WTC11 (cell line): ENCODE data around the gene PDGFRB. TPM values are rescaled to one million over a fixed set of nuclear protein-coding genes. Genes with fewer than 3 reads are reported as not detected.

Experiments used
- ATAC-seq: fragments of 200-7000 bp; cut with Tn5 transposase; 2 replicates; pipeline ENCODE4 v1.10.0; 2021; ENCODE audit warnings: mild to moderate bottlenecking, moderate library complexity
- CTCF ChIA-PET: fragments of 300-600 bp; sonication (Branson Sonifier 250); formaldehyde crosslinking; loops from one replicate; lab custom pipeline; 2021; ENCODE audit warnings: antibody characterized with exemption; lab: Charles Lee
- POLR2A ChIA-PET: fragments of 350-600 bp; sonication (Branson Sonifier 250); formaldehyde crosslinking; loops from one replicate; lab custom pipeline; 2021; ENCODE audit warnings: antibody characterized with exemption; lab: Charles Lee
- DNase-seq: peaks from one replicate; pipeline ENCODE4 v3.0.0; 2021; ENCODE audit warnings: low spot score
- H3K27ac Mint-ChIP-seq: 2 replicates; pipeline ENCODE4 v1.8.0; 2021; ENCODE audit warnings: mixed read lengths
- H3K27me3 Mint-ChIP-seq: 2 replicates; pipeline ENCODE4 v1.8.0; 2021; ENCODE audit warnings: low read depth, mild to moderate bottlenecking, moderate library complexity, mixed read lengths
- H3K36me3 Mint-ChIP-seq: 2 replicates; pipeline ENCODE4 v1.8.0; 2021; ENCODE audit warnings: mixed read lengths
- H3K4me1 Mint-ChIP-seq: 2 replicates; pipeline ENCODE4 v1.8.0; 2022; ENCODE audit warnings: mixed read lengths
- H3K4me3 Mint-ChIP-seq: 2 replicates; pipeline ENCODE4 v1.8.0; 2021; ENCODE audit warnings: mild to moderate bottlenecking, moderate library complexity, mixed read lengths
- H3K9me3 Mint-ChIP-seq: 2 replicates; pipeline ENCODE4 v1.8.0; 2021; ENCODE audit warnings: mixed read lengths
- E2F4 ChIP-seq: sonication (generic); formaldehyde crosslinking; IDR thresholded peaks from 2 replicates; pipeline ENCODE4 v1.8.1; 2022; ENCODE audit warnings: low read depth, mild to moderate bottlenecking, moderate library complexity, missing genetic modification reagents, borderline replicate concordance
- FOXJ3 ChIP-seq: sonication (generic); formaldehyde crosslinking; IDR thresholded peaks from 2 replicates; pipeline ENCODE4 v1.9.0; 2021; ENCODE audit warnings: missing genetic modification reagents, mild to moderate bottlenecking, borderline replicate concordance
- FOXP4 ChIP-seq: sonication (generic); formaldehyde crosslinking; IDR thresholded peaks from 2 replicates; pipeline ENCODE4 v1.8.0; 2022; ENCODE audit warnings: mild to moderate bottlenecking, missing genetic modification reagents
- HMGA2 ChIP-seq: fragments of 250-450 bp; sonication (Bioruptor Pico); IDR thresholded peaks from 2 replicates; pipeline ENCODE4 v1.4.0; 2021; ENCODE audit warnings: mild to moderate bottlenecking, moderate library complexity
- IRF2 ChIP-seq: sonication (generic); formaldehyde crosslinking; IDR thresholded peaks from 2 replicates; pipeline ENCODE4 v1.8.0; 2022; ENCODE audit warnings: low read depth, missing genetic modification reagents, borderline replicate concordance
- JAZF1 ChIP-seq: fragments of 250-450 bp; sonication (Bioruptor Pico); IDR thresholded peaks from 2 replicates; pipeline ENCODE4 v1.9.0; 2021; ENCODE audit warnings: moderate library complexity, mild to moderate bottlenecking, inconsistent platforms
- JUN ChIP-seq: sonication (generic); formaldehyde crosslinking; IDR thresholded peaks from 2 replicates; pipeline ENCODE4 v1.8.0; 2023; ENCODE audit warnings: mild to moderate bottlenecking, missing genetic modification reagents
- NFYB ChIP-seq: sonication (generic); formaldehyde crosslinking; conservative IDR thresholded peaks from 2 replicates; pipeline ENCODE4 v1.8.0; 2022; ENCODE audit warnings: low read depth, missing genetic modification reagents
- NR1H2 ChIP-seq: sonication (generic); formaldehyde crosslinking; IDR thresholded peaks from 2 replicates; pipeline ENCODE4 v1.9.0; 2021; ENCODE audit warnings: mild to moderate bottlenecking, moderate library complexity, missing genetic modification reagents
- OVOL2 ChIP-seq: fragments of 250-450 bp; sonication (Bioruptor Pico); IDR thresholded peaks from 2 replicates; pipeline ENCODE4 v1.9.0; 2021; ENCODE audit warnings: mild to moderate bottlenecking, borderline replicate concordance
- RORB ChIP-seq: fragments of 250-450 bp; sonication (Bioruptor Pico); IDR thresholded peaks from 2 replicates; pipeline ENCODE4 v1.9.0; 2021; ENCODE audit warnings: mild to moderate bottlenecking
- TEAD1 ChIP-seq: sonication (generic); formaldehyde crosslinking; IDR thresholded peaks from 2 replicates; pipeline ENCODE4 v1.8.0; 2022; ENCODE audit warnings: mild to moderate bottlenecking, missing genetic modification reagents
- ZBTB21 ChIP-seq: sonication (generic); formaldehyde crosslinking; IDR thresholded peaks from 2 replicates; pipeline ENCODE4 v1.8.1; 2023; ENCODE audit warnings: mild to moderate bottlenecking, missing genetic modification reagents, borderline replicate concordance
- ZNF138 ChIP-seq: sonication (generic); formaldehyde crosslinking; conservative IDR thresholded peaks from 2 replicates; pipeline ENCODE4 v1.8.1; 2022; ENCODE audit warnings: mild to moderate bottlenecking, moderate library complexity, missing genetic modification reagents
- ZNF219 ChIP-seq: sonication (generic); formaldehyde crosslinking; IDR thresholded peaks from 2 replicates; pipeline ENCODE4 v1.8.0; 2023; ENCODE audit warnings: missing genetic modification reagents, mild to moderate bottlenecking, borderline replicate concordance
- ZNF263 ChIP-seq: sonication (generic); formaldehyde crosslinking; IDR thresholded peaks from 2 replicates; pipeline ENCODE4 v1.8.1; 2022; ENCODE audit warnings: low read depth, mild to moderate bottlenecking, moderate library complexity, missing genetic modification reagents
- ZNF671 ChIP-seq: fragments of 250-450 bp; sonication (Bioruptor Pico); IDR thresholded peaks from 2 replicates; pipeline ENCODE4 v1.8.0; 2021; ENCODE audit warnings: mild to moderate bottlenecking
- total RNA-seq: library from RNA; stranded (reverse); gene quantifications from 3 replicates; pipeline ENCODE4 v1.2.3, GENCODE V29; 2021
- TF ChIP-seq, protein P1 (sequence below): sonication (generic); formaldehyde crosslinking; conservative IDR thresholded peaks from 2 replicates; pipeline ENCODE4 v1.8.1; 2023; ENCODE audit warnings: mild to moderate bottlenecking, low read depth, missing genetic modification reagents, moderate library complexity
- TF ChIP-seq, protein P2 (sequence below): fragments of 250-450 bp; sonication (Bioruptor Pico); IDR thresholded peaks from 2 replicates; pipeline ENCODE4 v1.9.0; 2021; ENCODE audit warnings: moderate library complexity, mild to moderate bottlenecking, inconsistent platforms, borderline replicate concordance
- TF ChIP-seq, protein P3 (sequence below): sonication (generic); formaldehyde crosslinking; IDR thresholded peaks from 2 replicates; pipeline ENCODE4 v1.8.0; 2022; ENCODE audit warnings: mild to moderate bottlenecking, missing genetic modification reagents
- TF ChIP-seq, protein P4 (sequence below): sonication (generic); formaldehyde crosslinking; IDR thresholded peaks from 2 replicates; pipeline ENCODE4 v1.8.1; 2022; ENCODE audit warnings: mild to moderate bottlenecking, missing genetic modification reagents, moderate library complexity, borderline replicate concordance
- TF ChIP-seq, protein P5 (sequence below): sonication (generic); formaldehyde crosslinking; IDR thresholded peaks from 2 replicates; pipeline ENCODE4 v1.8.1; 2023; ENCODE audit warnings: mild to moderate bottlenecking, missing genetic modification reagents, moderate library complexity

Gene PDGFRB
- total RNA-seq, 1 experiment from 2014 or later, result 5.1 TPM

GRCh38 chr5:150065346-150065745 is 90.3 kb downstream of the PDGFRB start (continued):
- no peak for TF ChIP-seq FOXP4 (CRISPR knock-in tag)
- no peak for TF ChIP-seq FOXJ3 (CRISPR knock-in tag)
- TF ChIP-seq, protein P1, sequence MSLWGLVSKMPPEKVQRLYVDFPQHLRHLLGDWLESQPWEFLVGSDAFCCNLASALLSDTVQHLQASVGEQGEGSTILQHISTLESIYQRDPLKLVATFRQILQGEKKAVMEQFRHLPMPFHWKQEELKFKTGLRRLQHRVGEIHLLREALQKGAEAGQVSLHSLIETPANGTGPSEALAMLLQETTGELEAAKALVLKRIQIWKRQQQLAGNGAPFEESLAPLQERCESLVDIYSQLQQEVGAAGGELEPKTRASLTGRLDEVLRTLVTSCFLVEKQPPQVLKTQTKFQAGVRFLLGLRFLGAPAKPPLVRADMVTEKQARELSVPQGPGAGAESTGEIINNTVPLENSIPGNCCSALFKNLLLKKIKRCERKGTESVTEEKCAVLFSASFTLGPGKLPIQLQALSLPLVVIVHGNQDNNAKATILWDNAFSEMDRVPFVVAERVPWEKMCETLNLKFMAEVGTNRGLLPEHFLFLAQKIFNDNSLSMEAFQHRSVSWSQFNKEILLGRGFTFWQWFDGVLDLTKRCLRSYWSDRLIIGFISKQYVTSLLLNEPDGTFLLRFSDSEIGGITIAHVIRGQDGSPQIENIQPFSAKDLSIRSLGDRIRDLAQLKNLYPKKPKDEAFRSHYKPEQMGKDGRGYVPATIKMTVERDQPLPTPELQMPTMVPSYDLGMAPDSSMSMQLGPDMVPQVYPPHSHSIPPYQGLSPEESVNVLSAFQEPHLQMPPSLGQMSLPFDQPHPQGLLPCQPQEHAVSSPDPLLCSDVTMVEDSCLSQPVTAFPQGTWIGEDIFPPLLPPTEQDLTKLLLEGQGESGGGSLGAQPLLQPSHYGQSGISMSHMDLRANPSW, result no peak
- no peak for TF ChIP-seq E2F4 (CRISPR knock-in tag)
- TF ChIP-seq, protein P2, sequence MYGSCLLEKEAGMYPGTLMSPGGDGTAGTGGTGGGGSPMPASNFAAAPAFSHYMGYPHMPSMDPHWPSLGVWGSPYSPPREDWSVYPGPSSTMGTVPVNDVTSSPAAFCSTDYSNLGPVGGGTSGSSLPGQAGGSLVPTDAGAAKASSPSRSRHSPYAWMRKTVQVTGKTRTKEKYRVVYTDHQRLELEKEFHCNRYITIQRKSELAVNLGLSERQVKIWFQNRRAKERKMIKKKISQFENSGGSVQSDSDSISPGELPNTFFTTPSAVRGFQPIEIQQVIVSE (CRISPR knock-in tag), result no peak
- TF ChIP-seq TEAD1 (CRISPR knock-in tag), result no peak

GRCh38 chr5:150064681-150065220 is 90.9 kb downstream of the PDGFRB start:
- Mint-ChIP-seq H3K27me3 (peaks cover 3% of the 10 kb centered on the region; the same call in 1 of the 2 replicates), H3K4me1 (no peaks in the 10 kb centered on the region), H3K27ac (no peak overlapping the region), H3K9me3 (no peaks in the 10 kb centered on the region), H3K36me3 (no peaks in the 10 kb centered on the region), H3K4me3 (no peak overlapping the region)
- DNase-seq, result no peak
- ChIA-PET CTCF (interaction anchor here (0.9 to 2.2 kb wide), 3 partner anchors 11 to 111 kb away, joined by 4 to 6 read pairs (median 5); no protein-coding TSS in a partner anchor), POLR2A (interaction anchor here (0.6 kb wide), 1 partner anchor 31 kb away, joined by 3 read pairs; no protein-coding TSS in a partner anchor)
- ATAC-seq, result no peak
- TF ChIP-seq JAZF1 (CRISPR knock-in tag), result no peak
- no peak for TF ChIP-seq ZBTB21 (CRISPR knock-in tag)
- TF ChIP-seq, protein P1, result no peak
- TF ChIP-seq FOXJ3 (CRISPR knock-in tag), result no peak
- TF ChIP-seq ZNF263 (CRISPR knock-in tag), result no peak
- no peak for TF ChIP-seq E2F4 (CRISPR knock-in tag)
- TF ChIP-seq ZNF138 (CRISPR knock-in tag), result no peak
- no peak for TF ChIP-seq ZNF219 (CRISPR knock-in tag)
- TF ChIP-seq JUN (CRISPR knock-in tag), result no peak
- TF ChIP-seq NR1H2, result no peak
- TF ChIP-seq, protein P3, sequence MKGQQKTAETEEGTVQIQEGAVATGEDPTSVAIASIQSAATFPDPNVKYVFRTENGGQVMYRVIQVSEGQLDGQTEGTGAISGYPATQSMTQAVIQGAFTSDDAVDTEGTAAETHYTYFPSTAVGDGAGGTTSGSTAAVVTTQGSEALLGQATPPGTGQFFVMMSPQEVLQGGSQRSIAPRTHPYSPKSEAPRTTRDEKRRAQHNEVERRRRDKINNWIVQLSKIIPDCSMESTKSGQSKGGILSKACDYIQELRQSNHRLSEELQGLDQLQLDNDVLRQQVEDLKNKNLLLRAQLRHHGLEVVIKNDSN, result no peak
- TF ChIP-seq HMGA2 (CRISPR knock-in tag), result no peak
- no peak for TF ChIP-seq RORB (CRISPR knock-in tag)
- TF ChIP-seq, protein P4, sequence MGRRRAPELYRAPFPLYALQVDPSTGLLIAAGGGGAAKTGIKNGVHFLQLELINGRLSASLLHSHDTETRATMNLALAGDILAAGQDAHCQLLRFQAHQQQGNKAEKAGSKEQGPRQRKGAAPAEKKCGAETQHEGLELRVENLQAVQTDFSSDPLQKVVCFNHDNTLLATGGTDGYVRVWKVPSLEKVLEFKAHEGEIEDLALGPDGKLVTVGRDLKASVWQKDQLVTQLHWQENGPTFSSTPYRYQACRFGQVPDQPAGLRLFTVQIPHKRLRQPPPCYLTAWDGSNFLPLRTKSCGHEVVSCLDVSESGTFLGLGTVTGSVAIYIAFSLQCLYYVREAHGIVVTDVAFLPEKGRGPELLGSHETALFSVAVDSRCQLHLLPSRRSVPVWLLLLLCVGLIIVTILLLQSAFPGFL, result no peak
- TF ChIP-seq NFYB (CRISPR knock-in tag), result no peak
- TF ChIP-seq IRF2, result no peak
- TF ChIP-seq OVOL2 (CRISPR knock-in tag), result no peak
- TF ChIP-seq ZNF671 (CRISPR knock-in tag), result no peak
- TF ChIP-seq, protein P5, sequence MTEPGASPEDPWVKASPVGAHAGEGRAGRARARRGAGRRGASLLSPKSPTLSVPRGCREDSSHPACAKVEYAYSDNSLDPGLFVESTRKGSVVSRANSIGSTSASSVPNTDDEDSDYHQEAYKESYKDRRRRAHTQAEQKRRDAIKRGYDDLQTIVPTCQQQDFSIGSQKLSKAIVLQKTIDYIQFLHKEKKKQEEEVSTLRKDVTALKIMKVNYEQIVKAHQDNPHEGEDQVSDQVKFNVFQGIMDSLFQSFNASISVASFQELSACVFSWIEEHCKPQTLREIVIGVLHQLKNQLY (CRISPR knock-in tag), result no peak
